SU-DHL-6 (cell line): ENCODE data around the gene PDE9A.

ENCODE experiments used
- H2AFZ ChIP-seq: fragments of 200-600 bp; sonication (generic); 2 replicates; pipeline ENCODE4 v1.6.1; 2014; ENCODE audit warnings: low read depth, mild to moderate bottlenecking, moderate library complexity, mixed read lengths, antibody characterized with exemption, low read length; ENCODE audit not compliant: severe bottlenecking
- H3F3A ChIP-seq: fragments of 200-600 bp; shearing (Covaris generic); 2 replicates; pipeline ENCODE4 v1.6.0; 2016; ENCODE audit warnings: antibody characterized with exemption, mild to moderate bottlenecking; ENCODE audit not compliant: insufficient read depth
- H3K27ac ChIP-seq: fragments of 200-600 bp; sonication (generic); 2 replicates; pipeline ENCODE4 v1.5.1; 2016; ENCODE audit warnings: low read depth, mild to moderate bottlenecking, low read length, moderate library complexity, mixed read lengths
- H3K27me3 ChIP-seq: fragments of 200-600 bp; sonication (generic), shearing (Covaris generic); 2 replicates; pipeline ENCODE4 v1.6.0; 2014; ENCODE audit warnings: mild to moderate bottlenecking, low read length
- H3K36me3 ChIP-seq: fragments of 200-600 bp; sonication (generic); 2 replicates; pipeline ENCODE4 v1.6.1; 2014; ENCODE audit warnings: mild to moderate bottlenecking, low read length, mixed read lengths
- H3K4me2 ChIP-seq: fragments of 300-600, 200-600 bp; shearing (Covaris generic), sonication (generic); 2 replicates; pipeline ENCODE4 v1.6.0; 2014; ENCODE audit warnings: low read length, low read depth, mild to moderate bottlenecking; ENCODE audit not compliant: poor library complexity, severe bottlenecking
- H3K4me3 ChIP-seq: fragments of 200-600 bp; sonication (generic); 2 replicates; pipeline ENCODE4 v1.5.1; 2014; ENCODE audit warnings: antibody characterized with exemption, low read length, mild to moderate bottlenecking, mixed read lengths; ENCODE audit not compliant: insufficient read depth, poor library complexity, severe bottlenecking
- H3K79me2 ChIP-seq: fragments of 200-600 bp; sonication (generic); 2 replicates; pipeline ENCODE4 v1.6.1; 2014; ENCODE audit warnings: mild to moderate bottlenecking, low read length, moderate library complexity; ENCODE audit not compliant: insufficient read depth
- H3K9ac ChIP-seq: fragments of 200-600 bp; sonication (generic); 2 replicates; pipeline ENCODE4 v1.7.0; 2014; ENCODE audit warnings: mild to moderate bottlenecking, low read length
- H3K9me2 ChIP-seq: fragments of 200-600 bp; sonication (generic); replicated peaks from 2 replicates; pipeline ENCODE4 v1.6.1; 2014; ENCODE audit warnings: low read length; ENCODE audit not compliant: insufficient read depth
- H3K9me3 ChIP-seq: fragments of 200-600 bp; sonication (generic); 2 replicates; pipeline ENCODE4 v1.6.1; 2014; ENCODE audit warnings: low read length, mixed read lengths; ENCODE audit not compliant: insufficient read depth
- H4K20me1 ChIP-seq: fragments of 200-600 bp; sonication (generic); 2 replicates; pipeline ENCODE4 v1.6.1; 2014; ENCODE audit warnings: low read depth, mild to moderate bottlenecking, antibody characterized with exemption, low read length, moderate library complexity, mixed read lengths
- CTCF ChIP-seq: fragments of 200-600 bp; sonication (generic); IDR thresholded peaks from one replicate; pipeline ENCODE4 v1.5.1; 2017; ENCODE audit warnings: antibody characterized with exemption, mild to moderate bottlenecking, low read length, moderate library complexity; ENCODE audit not compliant: insufficient read depth, poor library complexity, severe bottlenecking
- EZH2phosphoT487 ChIP-seq: fragments of 200-600 bp; sonication (generic), shearing (Covaris generic); conservative IDR thresholded peaks from 2 replicates; pipeline ENCODE4 v1.6.1; 2018; ENCODE audit warnings: mild to moderate bottlenecking, antibody characterized with exemption, low read length, moderate library complexity, mixed read lengths

PDE9A gene

GRCh38 chr21:42702720-42703119, 49.3 kb downstream of the PDE9A start:
- Histone ChIP-seq H3K4me3 (no peak overlapping the region), H3K4me2 (no peak overlapping the region), H4K20me1 (no peaks in the 10 kb centered on the region), H3K9me3 (no peaks in the 10 kb centered on the region), H3K9me2 (no peaks in the 10 kb centered on the region), H3F3A (no peaks in the 10 kb centered on the region), H3K36me3 (no peaks in the 10 kb centered on the region), H3K27me3 (no peaks in the 10 kb centered on the region), H3K9ac (no peak overlapping the region), H3K79me2 (no peaks in the 10 kb centered on the region), H3K27ac (no peak overlapping the region), H2AFZ (no peak overlapping the region)
- TF ChIP-seq CTCF: no peak
- TF ChIP-seq EZH2phosphoT487: no peak

DNA sequence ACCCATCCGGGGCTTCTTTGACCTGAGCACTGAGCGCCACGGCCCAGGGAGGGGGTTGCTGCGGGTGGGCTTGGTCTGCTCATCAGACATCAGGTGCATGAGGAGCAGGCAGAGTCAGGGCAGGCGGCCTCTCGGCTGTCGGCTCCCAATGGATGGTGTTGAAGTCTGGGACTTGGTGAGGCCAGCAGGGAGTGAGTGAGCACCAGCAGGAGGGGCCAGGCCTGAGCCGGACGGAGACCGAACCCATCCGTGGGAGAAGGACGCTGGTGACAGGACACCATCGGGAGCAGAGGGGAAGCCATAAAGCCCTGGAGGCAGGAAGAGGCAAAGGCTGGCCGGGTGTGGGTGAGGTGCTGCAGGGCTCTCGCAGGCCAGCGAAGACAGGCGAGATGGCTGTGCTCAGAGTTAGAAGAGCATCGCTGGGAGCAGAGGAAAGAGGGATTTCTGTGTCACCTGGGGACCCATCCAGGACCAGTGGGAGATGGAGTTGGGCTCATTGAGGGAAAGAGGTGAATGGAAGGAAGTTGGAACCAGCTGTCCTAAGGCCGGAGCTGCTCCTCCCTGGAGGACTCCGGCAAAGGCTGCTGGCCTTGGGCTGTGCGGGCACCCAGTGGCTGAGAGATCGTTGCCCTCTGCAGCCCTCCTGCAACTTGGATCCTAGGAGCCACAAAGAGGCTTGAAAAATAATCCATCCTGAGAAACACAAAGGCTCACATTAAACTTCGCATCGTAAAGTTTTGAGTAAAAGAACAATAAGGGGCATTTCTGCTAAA, 49.9 kb downstream of the PDE9A start:
- Histone ChIP-seq H3K4me3 (no peak overlapping the region), H3F3A (no peaks in the 10 kb centered on the region), H3K4me2 (no peak overlapping the region), H3K79me2 (no peaks in the 10 kb centered on the region), H3K36me3 (no peaks in the 10 kb centered on the region), H2AFZ (no peak overlapping the region), H3K9me3 (no peaks in the 10 kb centered on the region), H3K27ac (no peak overlapping the region), H3K27me3 (no peaks in the 10 kb centered on the region), H4K20me1 (no peaks in the 10 kb centered on the region), H3K9ac (no peak overlapping the region), H3K9me2 (no peaks in the 10 kb centered on the region)
- no peak for TF ChIP-seq CTCF
- TF ChIP-seq EZH2phosphoT487: no peak

DNA sequence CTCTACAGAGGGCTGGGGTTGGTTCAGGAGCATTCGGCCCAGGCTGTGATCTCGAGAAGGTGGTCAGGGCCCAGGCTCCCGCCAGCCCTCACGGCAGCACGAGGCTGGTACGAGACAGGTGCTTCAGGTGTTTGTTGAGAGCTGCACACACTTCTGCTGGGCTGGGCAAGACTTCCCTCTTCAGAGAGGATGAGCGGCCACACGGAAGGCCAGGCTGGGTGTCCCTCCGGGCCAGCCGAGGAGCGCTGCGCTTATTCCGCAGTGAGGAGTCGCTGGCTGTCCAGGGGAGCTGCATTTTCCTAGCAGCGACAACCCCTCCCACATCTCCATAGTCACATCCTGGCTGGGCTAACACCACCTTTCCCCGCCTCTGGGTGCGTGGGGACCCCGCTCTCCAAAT, 50.5 kb downstream of the PDE9A start:
- Histone ChIP-seq H3F3A (no peaks in the 10 kb centered on the region), H3K4me3 (no peak overlapping the region), H3K9ac (no peak overlapping the region), H3K4me2 (no peak overlapping the region), H3K36me3 (no peaks in the 10 kb centered on the region), H3K9me2 (no peaks in the 10 kb centered on the region), H3K27me3 (no peaks in the 10 kb centered on the region), H3K79me2 (no peaks in the 10 kb centered on the region), H3K27ac (no peak overlapping the region), H4K20me1 (no peaks in the 10 kb centered on the region), H3K9me3 (no peaks in the 10 kb centered on the region), H2AFZ (no peak overlapping the region)
- TF ChIP-seq EZH2phosphoT487 (no peak), CTCF (no peak)
